Astrocyte (in vitro differentiated cells and primary cell): ENCODE results near the gene SGPP1. TPM values are rescaled to one million over a fixed set of nuclear protein-coding genes. Genes with fewer than 3 reads are reported as not detected.
A peak's percentile ranks its signal among the peaks of the same experiment; 100 is the strongest.

Experiments used
- DNase-seq: peaks from one replicate; pipeline ENCODE4 v3.0.0-alpha.2; 2010; ENCODE audit warnings: low read depth
- FAIRE-seq: peaks from 2 replicates; lab custom pipeline; 2011; peaks lifted over from hg19 to GRCh38; lab: Jason Lieb, UNC
- H2AFZ ChIP-seq: 2 replicates; pipeline ENCODE4 v1.6.0; 2012; ENCODE audit warnings: low read depth, low read length, inconsistent platforms
- H3K27ac ChIP-seq: 2 replicates; pipeline ENCODE4 v1.5.1; 2011; ENCODE audit warnings: low read depth, low read length, inconsistent platforms
- H3K27me3 ChIP-seq: 2 replicates; pipeline ENCODE4 v1.6.0; 2011; ENCODE audit warnings: low read length, inconsistent platforms; ENCODE audit not compliant: insufficient read depth
- H3K36me3 ChIP-seq: 2 replicates; pipeline ENCODE4 v1.5.1; 2011; ENCODE audit warnings: low read length, inconsistent platforms; ENCODE audit not compliant: insufficient read depth
- H3K4me1 ChIP-seq: 2 replicates; pipeline ENCODE4 v1.5.1; 2011; ENCODE audit warnings: low read length, inconsistent platforms; ENCODE audit not compliant: insufficient read depth
- H3K4me2 ChIP-seq: 2 replicates; pipeline ENCODE4 v1.6.0; 2012; ENCODE audit warnings: low read length, inconsistent platforms
- H3K4me3 ChIP-seq: 2 replicates; pipeline ENCODE4 v1.5.1; 2011; ENCODE audit warnings: low read depth, mild to moderate bottlenecking, low read length, inconsistent platforms; ENCODE audit not compliant: insufficient read depth
- H3K79me2 ChIP-seq: 2 replicates; pipeline ENCODE4 v1.6.0; 2012; ENCODE audit warnings: mild to moderate bottlenecking, low read length, inconsistent platforms; ENCODE audit not compliant: insufficient read depth
- H3K9ac ChIP-seq: 2 replicates; pipeline ENCODE4 v1.6.0; 2012; ENCODE audit warnings: mild to moderate bottlenecking, low read length, inconsistent platforms
- H3K9me3 ChIP-seq: 2 replicates; pipeline ENCODE4 v1.5.1; 2012; ENCODE audit warnings: low read depth, mild to moderate bottlenecking, low read length, inconsistent platforms; ENCODE audit not compliant: insufficient read depth
- H4K20me1 ChIP-seq: 2 replicates; pipeline ENCODE4 v1.6.0; 2012; ENCODE audit warnings: low read length, inconsistent platforms; ENCODE audit not compliant: insufficient read depth
- H3K27ac Mint-ChIP-seq: one replicate; pipeline ENCODE4 v1.8.0; 2021; ENCODE audit warnings: mild to moderate bottlenecking, mixed read lengths; ENCODE audit not compliant: unreplicated experiment
- H3K27me3 Mint-ChIP-seq: one replicate; pipeline ENCODE4 v1.8.0; 2021; ENCODE audit warnings: low read depth, mixed read lengths; ENCODE audit not compliant: unreplicated experiment
- H3K36me3 Mint-ChIP-seq: one replicate; pipeline ENCODE4 v1.8.0; 2021; ENCODE audit warnings: low read depth, mixed read lengths; ENCODE audit not compliant: unreplicated experiment
- H3K4me1 Mint-ChIP-seq: one replicate; pipeline ENCODE4 v1.8.0; 2021; ENCODE audit warnings: low read depth, mixed read lengths; ENCODE audit not compliant: unreplicated experiment
- H3K4me3 Mint-ChIP-seq: one replicate; pipeline ENCODE4 v1.8.0; 2021; ENCODE audit warnings: mild to moderate bottlenecking, moderate library complexity, mixed read lengths; ENCODE audit not compliant: unreplicated experiment
- H3K9me3 Mint-ChIP-seq: one replicate; pipeline ENCODE4 v1.8.0; 2021; ENCODE audit warnings: mild to moderate bottlenecking, mixed read lengths; ENCODE audit not compliant: unreplicated experiment
- CTCF ChIP-seq: IDR thresholded peaks from 2 replicates; pipeline ENCODE4 v1.5.1; 2011; ENCODE audit warnings: low read depth, mild to moderate bottlenecking, inconsistent platforms, low read length, moderate library complexity; ENCODE audit not compliant: insufficient read depth
- EZH2 ChIP-seq: IDR thresholded peaks from 2 replicates; pipeline ENCODE4 v1.6.1; 2012; ENCODE audit warnings: mild to moderate bottlenecking, low read length, inconsistent platforms; ENCODE audit not compliant: insufficient read depth
- total RNA-seq: library from RNA; stranded (reverse); gene quantifications from 2 replicates; pipeline ENCODE4 v1.2.1, GENCODE V29; 2021

Gene SGPP1
- total RNA-seq, 1 donor from 2014 or later = 13.9 TPM

GRCh38 chr14:63647696-63648410 lies 80.0 kb downstream of the SGPP1 start:
- Histone ChIP-seq H3K79me2 (no peaks in the 10 kb centered on the region), H4K20me1 (no peaks in the 10 kb centered on the region), H3K4me1 (peaks cover under 1% of the 10 kb centered on the region), H3K4me2 (no peak overlapping the region), H2AFZ (no peak overlapping the region), H3K27ac (no peak overlapping the region), H3K9ac (no peak overlapping the region), H3K9me3 (no peaks in the 10 kb centered on the region), H3K36me3 (no peaks in the 10 kb centered on the region), H3K4me3 (no peak overlapping the region), H3K27me3 (no peaks in the 10 kb centered on the region)
- peak overlapping the region; percentile 77 for H3K27ac Mint-ChIP-seq
- TF ChIP-seq CTCF = no peak
- no peak for TF ChIP-seq EZH2
- H3K9me3 Mint-ChIP-seq = no peaks in the 10 kb centered on the region
- H3K4me1 Mint-ChIP-seq = peaks cover 12% of the 10 kb centered on the region
- no peaks in the 10 kb centered on the region for H3K36me3 Mint-ChIP-seq
- DNase-seq (peak; percentile 17), FAIRE-seq (no peak)
- no peaks in the 10 kb centered on the region for H3K27me3 Mint-ChIP-seq
- no peak overlapping the region for H3K4me3 Mint-ChIP-seq

- no peak overlapping the region for H3K27ac Mint-ChIP-seq
- no peaks in the 10 kb centered on the region for H3K36me3 ChIP-seq
- H3K4me2 ChIP-seq = no peak overlapping the region
- no peak overlapping the region for H3K4me3 Mint-ChIP-seq
- no peaks in the 10 kb centered on the region for H3K27me3 ChIP-seq
- FAIRE-seq (no peak), DNase-seq (no peak)
- no peak overlapping the region for H3K27ac ChIP-seq
- H3K9ac ChIP-seq = no peak overlapping the region
- H3K9me3 Mint-ChIP-seq = no peaks in the 10 kb centered on the region
- H3K9me3 ChIP-seq = no peaks in the 10 kb centered on the region
- no peak for TF ChIP-seq EZH2
- TF ChIP-seq CTCF = no peak
- H3K27me3 Mint-ChIP-seq = no peaks in the 10 kb centered on the region
- no peak overlapping the region for H3K4me3 ChIP-seq
- no peaks in the 10 kb centered on the region for H4K20me1 ChIP-seq
- H3K79me2 ChIP-seq = peaks cover 6% of the 10 kb centered on the region
- H3K4me1 Mint-ChIP-seq = peaks cover 8% of the 10 kb centered on the region
- peaks cover 4% of the 10 kb centered on the region for H3K4me1 ChIP-seq
- no peaks in the 10 kb centered on the region for H3K36me3 Mint-ChIP-seq
- no peak overlapping the region for H2AFZ ChIP-seq
These were observed 83.1 kb downstream of the SGPP1 start for GRCh38 chr14:63644741-63645140.

- no peaks in the 10 kb centered on the region for H3K9me3 ChIP-seq
- H3K79me2 ChIP-seq = peaks cover 23% of the 10 kb centered on the region
- peak overlapping the region; percentile 82 for H3K4me3 Mint-ChIP-seq
- H3K36me3 ChIP-seq = no peaks in the 10 kb centered on the region
- H3K4me1 ChIP-seq = peaks cover 4% of the 10 kb centered on the region
- H3K4me3 ChIP-seq = peak overlapping the region; percentile 85
- peak overlapping the region; percentile 94 for H3K9ac ChIP-seq
- peak overlapping the region; percentile 95 for H3K27ac ChIP-seq
- no peaks in the 10 kb centered on the region for H4K20me1 ChIP-seq
- peak overlapping the region; percentile 83 for H2AFZ ChIP-seq
- H3K27me3 Mint-ChIP-seq = no peaks in the 10 kb centered on the region
- no peaks in the 10 kb centered on the region for H3K9me3 Mint-ChIP-seq
- no peaks in the 10 kb centered on the region for H3K36me3 Mint-ChIP-seq
- TF ChIP-seq CTCF (no peak), EZH2 (no peak)
- no peak overlapping the region for H3K27ac Mint-ChIP-seq
- no peaks in the 10 kb centered on the region for H3K27me3 ChIP-seq
- DNase-seq (no peak), FAIRE-seq (no peak)
- peak overlapping the region; percentile 84 for H3K4me2 ChIP-seq
- H3K4me1 Mint-ChIP-seq = peaks cover 8% of the 10 kb centered on the region
These were observed 85.0 kb downstream of the SGPP1 start for GRCh38 chr14:63642656-63643382.
